ENCODE data around the gene DDX27. TPM values are rescaled to one million over a fixed set of nuclear protein-coding genes. Genes with fewer than 3 reads are reported as not detected.

DDX27 gene
- total and polyA plus RNA-seq, 2 of the 13 experiments (the other 11 are each of a cell fraction or from before 2014, with no cell fraction given), result 42.6 to 72.8 TPM

- no peak for TF ChIP-seq JUN (CRISPR knock-in tag; IDR thresholded peaks at IDR 0.05)
- peak; percentile 8; the same call in 1 of the 2 replicates for TF ChIP-seq ZNF318 (CRISPR knock-in tag; IDR thresholded peaks at IDR 0.05)
- TF ChIP-seq AKAP8 (CRISPR knock-in tag; IDR thresholded peaks at IDR 0.05), result peak; percentile 65; the same call in 1 of the 2 replicates
- 0 out of 2 replicates have a peak, but pooled peaks have one; percentile 81 for TF ChIP-seq DNMT3B (CRISPR knock-in tag; conservative IDR thresholded peaks at IDR 0.05)
- TF ChIP-seq SSRP1 (CRISPR knock-in tag; IDR thresholded peaks at IDR 0.05), result peak; percentile 90; the same call in 1 of the 2 replicates
- TF ChIP-seq SIN3A (IDR thresholded peaks at IDR 0.05; ENCODE audit: borderline replicate concordance, low read depth, low read length), result 0 out of 2 replicates have a peak, but pooled peaks have one; percentile 34
- TF ChIP-seq NCOR1 (IDR thresholded peaks at IDR 0.05; ENCODE audit: borderline replicate concordance, low read length), result no peak
- TF ChIP-seq SAP130 (CRISPR knock-in tag; IDR thresholded peaks at IDR 0.05; ENCODE audit: low read depth), result peak; percentile 6; the same call in 1 of the 2 replicates
- peak; percentile 61 for TF ChIP-seq ZNF781 (CRISPR knock-in tag; IDR thresholded peaks at IDR 0.05; ENCODE audit: borderline replicate concordance, not compliant biosample characterization)
- TF ChIP-seq ZBTB4 (CRISPR knock-in tag; IDR thresholded peaks at IDR 0.05; ENCODE audit: borderline replicate concordance), result no peak
- TF ChIP-seq, protein P1, sequence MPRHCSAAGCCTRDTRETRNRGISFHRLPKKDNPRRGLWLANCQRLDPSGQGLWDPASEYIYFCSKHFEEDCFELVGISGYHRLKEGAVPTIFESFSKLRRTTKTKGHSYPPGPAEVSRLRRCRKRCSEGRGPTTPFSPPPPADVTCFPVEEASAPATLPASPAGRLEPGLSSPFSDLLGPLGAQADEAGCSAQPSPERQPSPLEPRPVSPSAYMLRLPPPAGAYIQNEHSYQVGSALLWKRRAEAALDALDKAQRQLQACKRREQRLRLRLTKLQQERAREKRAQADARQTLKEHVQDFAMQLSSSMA (CRISPR knock-in tag; IDR thresholded peaks at IDR 0.05), result peak; percentile 33; the same call in 1 of the 2 replicates
- TF ChIP-seq, protein P2, sequence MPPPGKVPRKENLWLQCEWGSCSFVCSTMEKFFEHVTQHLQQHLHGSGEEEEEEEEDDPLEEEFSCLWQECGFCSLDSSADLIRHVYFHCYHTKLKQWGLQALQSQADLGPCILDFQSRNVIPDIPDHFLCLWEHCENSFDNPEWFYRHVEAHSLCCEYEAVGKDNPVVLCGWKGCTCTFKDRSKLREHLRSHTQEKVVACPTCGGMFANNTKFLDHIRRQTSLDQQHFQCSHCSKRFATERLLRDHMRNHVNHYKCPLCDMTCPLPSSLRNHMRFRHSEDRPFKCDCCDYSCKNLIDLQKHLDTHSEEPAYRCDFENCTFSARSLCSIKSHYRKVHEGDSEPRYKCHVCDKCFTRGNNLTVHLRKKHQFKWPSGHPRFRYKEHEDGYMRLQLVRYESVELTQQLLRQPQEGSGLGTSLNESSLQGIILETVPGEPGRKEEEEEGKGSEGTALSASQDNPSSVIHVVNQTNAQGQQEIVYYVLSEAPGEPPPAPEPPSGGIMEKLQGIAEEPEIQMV (CRISPR knock-in tag; IDR thresholded peaks at IDR 0.05; ENCODE audit: low read depth), result 0 out of 2 replicates have a peak, but pooled peaks have one; percentile 74
Measured at GRCh38 chr20:49282584-49283171, 63.5 kb downstream of the DDX27 start (continued).
